GM18951 (cell line): Measurements from ENCODE around the gene TSHZ1.

Experiments used
- POLR2A ChIP-seq: IDR thresholded peaks from 4 replicates; pipeline ENCODE4 v1.6.1; 2011; ENCODE audit warnings: mild to moderate bottlenecking; ENCODE audit not compliant: insufficient read length, insufficient read depth; ENCODE audit errors: extremely low read depth
- in situ Hi-C: fragments of 300-500 bp; cut with MboI; formaldehyde crosslinking; loops from one replicate; pipeline ENCODE4 v1.12.0; 2022; ENCODE audit warnings: low sequenced_read_pairs, mixed read lengths, inconsistent platforms; ENCODE audit not compliant: unreplicated experiment

The TSHZ1 gene, protein sequence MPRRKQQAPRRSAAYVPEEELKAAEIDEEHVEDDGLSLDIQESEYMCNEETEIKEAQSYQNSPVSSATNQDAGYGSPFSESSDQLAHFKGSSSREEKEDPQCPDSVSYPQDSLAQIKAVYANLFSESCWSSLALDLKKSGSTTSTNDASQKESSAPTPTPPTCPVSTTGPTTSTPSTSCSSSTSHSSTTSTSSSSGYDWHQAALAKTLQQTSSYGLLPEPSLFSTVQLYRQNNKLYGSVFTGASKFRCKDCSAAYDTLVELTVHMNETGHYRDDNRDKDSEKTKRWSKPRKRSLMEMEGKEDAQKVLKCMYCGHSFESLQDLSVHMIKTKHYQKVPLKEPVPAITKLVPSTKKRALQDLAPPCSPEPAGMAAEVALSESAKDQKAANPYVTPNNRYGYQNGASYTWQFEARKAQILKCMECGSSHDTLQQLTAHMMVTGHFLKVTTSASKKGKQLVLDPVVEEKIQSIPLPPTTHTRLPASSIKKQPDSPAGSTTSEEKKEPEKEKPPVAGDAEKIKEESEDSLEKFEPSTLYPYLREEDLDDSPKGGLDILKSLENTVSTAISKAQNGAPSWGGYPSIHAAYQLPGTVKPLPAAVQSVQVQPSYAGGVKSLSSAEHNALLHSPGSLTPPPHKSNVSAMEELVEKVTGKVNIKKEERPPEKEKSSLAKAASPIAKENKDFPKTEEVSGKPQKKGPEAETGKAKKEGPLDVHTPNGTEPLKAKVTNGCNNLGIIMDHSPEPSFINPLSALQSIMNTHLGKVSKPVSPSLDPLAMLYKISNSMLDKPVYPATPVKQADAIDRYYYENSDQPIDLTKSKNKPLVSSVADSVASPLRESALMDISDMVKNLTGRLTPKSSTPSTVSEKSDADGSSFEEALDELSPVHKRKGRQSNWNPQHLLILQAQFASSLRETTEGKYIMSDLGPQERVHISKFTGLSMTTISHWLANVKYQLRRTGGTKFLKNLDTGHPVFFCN (N-terminal part only)

GRCh38 chr18:75210274-75211001, at the start of gene TSHZ1:
Gene TSHZ1, plus strand, starts transcription at chr18:75210797. Its CDS starts 1,080 bp downstream, at chr18:75211877.
- in situ Hi-C loops, result no loop called here
- peak; percentile 64 for TF ChIP-seq POLR2A

DNA sequence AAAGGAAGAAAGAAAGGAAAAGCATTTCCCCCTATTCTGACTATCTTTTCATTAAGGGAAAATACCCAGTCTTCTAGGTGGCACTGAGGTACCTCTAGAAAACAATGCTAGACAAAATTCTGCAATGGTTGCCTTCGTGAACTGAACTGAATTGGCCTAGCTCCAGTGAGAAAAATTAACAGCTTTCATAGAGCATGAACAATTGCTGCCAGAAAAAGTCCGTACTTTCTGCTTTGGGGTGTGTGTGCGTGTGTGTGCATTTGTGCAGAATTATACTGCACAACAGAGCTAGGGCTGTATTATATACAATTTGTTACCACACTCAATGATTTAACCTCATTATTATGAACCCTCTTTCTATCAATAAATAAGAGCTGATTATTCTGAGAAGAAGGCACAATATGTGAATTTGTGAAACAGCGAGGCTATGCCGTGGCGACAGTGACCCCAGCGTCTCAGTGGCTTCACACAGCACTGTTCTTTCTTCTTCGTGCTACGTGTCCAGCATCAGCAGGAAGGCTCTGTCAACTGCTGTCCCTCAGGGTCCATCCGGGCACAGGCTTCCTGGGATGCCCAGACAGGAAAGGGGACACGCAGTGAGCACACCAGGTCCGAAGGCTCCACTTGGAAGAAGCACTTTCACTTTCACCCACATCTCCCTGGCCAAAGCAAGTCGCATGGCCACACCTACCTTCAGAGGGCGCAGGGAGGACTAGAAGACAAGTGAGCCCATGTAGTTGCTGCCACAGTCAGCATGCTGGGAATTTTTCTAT, 49.2 kb upstream of the TSHZ1 start:
- in situ Hi-C loops, result loop anchor here (25.0 kb wide), 1 partner anchor 301 kb away; no protein-coding TSS in a partner anchor
- TF ChIP-seq POLR2A, result no peak

- TF ChIP-seq POLR2A, result no peak
- in situ Hi-C loops, result loop anchor here (25.0 kb wide), 1 partner anchor 300 kb away; no protein-coding TSS in a partner anchor
Measured at GRCh38 chr18:75162467-75162866, 48.1 kb upstream of the TSHZ1 start.

GRCh38 chr18:75162978-75163377, 47.6 kb upstream of the TSHZ1 start:
- TF ChIP-seq POLR2A, result no peak
- in situ Hi-C loops, result loop anchor here (25.0 kb wide), 1 partner anchor 299 kb away; no protein-coding TSS in a partner anchor

GRCh38 chr18:75163736-75164135, 46.9 kb upstream of the TSHZ1 start:
- in situ Hi-C loops, result loop anchor here (25.0 kb wide), 1 partner anchor 299 kb away; no protein-coding TSS in a partner anchor
- no peak for TF ChIP-seq POLR2A

- in situ Hi-C loops, result loop anchor here (25.0 kb wide), 1 partner anchor 298 kb away; no protein-coding TSS in a partner anchor
- no peak for TF ChIP-seq POLR2A
Measured at GRCh38 chr18:75164479-75164878, 46.1 kb upstream of the TSHZ1 start.

GRCh38 chr18:75165926-75166325, 44.7 kb upstream of the TSHZ1 start:
- in situ Hi-C loops, result loop anchor here (25.0 kb wide), 1 partner anchor 296 kb away; no protein-coding TSS in a partner anchor
- TF ChIP-seq POLR2A, result no peak

- TF ChIP-seq POLR2A, result no peak
- in situ Hi-C loops, result loop anchor here (25.0 kb wide), 1 partner anchor 295 kb away; no protein-coding TSS in a partner anchor
Measured at GRCh38 chr18:75167137-75167536, 43.5 kb upstream of the TSHZ1 start.

DNA sequence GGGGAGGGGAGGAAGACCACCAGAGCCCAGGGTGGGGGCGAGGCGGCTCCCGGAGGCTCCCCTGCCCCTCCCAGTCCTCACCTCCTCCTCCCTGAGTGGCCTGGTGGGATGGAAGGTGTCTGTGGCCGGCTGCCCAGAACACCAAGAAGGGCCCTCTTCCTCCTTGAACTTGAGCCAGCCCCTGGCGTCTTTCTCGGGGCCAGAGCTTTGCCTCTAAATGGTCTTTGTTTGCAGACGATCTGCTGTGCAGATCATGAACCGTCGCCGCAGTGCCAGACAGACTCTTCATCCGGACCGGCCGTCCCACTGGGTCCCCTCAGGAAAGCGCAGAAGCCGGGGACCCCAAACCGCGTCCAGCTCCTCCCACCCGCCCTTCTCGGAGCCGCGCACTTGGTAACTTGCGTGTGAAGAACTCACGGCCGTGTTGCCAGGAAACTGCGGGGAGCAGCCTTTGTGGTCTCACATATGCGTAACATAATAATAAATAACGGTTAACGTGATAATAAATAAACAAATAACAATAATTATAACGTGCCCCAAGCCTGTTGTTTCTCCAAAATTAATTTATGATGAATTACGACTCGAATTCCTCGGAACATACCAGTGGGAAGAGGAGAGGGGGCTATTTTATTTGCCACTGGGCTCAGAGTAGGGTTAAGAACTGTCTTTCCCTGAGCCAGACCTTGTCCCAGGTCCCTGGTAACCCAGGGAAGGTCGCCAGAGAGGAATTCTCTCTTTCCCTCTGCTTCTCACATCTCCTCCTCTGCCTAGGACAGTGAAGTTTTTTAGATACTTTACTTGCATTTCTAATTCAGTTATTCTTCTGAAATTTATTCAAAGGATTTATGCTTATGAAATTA, 42.6 kb upstream of the TSHZ1 start:
- in situ Hi-C loops, result loop anchor here (25.0 kb wide), 1 partner anchor 294 kb away; no protein-coding TSS in a partner anchor
- no peak for TF ChIP-seq POLR2A

DNA sequence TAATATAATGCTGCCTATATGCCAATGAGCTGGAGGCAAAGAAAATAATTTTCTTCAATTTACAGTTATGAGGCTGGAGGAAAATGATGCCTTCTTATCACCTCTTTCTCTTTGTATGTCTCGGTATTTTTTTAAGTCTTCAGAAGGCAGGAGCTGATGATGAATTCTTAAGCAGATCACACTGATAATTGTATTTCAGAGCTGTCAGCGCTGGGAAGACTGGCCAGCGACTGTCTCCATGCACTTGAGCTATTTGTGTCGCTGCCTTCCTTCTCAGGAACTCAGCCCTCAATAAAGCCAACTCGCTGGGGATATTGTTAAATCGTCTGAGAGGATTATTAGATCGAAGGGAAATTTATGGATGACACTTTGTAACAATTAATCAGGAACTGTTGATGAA, 42.0 kb upstream of the TSHZ1 start:
- no peak for TF ChIP-seq POLR2A
- in situ Hi-C loops, result loop anchor here (25.0 kb wide), 1 partner anchor 294 kb away; no protein-coding TSS in a partner anchor

DNA sequence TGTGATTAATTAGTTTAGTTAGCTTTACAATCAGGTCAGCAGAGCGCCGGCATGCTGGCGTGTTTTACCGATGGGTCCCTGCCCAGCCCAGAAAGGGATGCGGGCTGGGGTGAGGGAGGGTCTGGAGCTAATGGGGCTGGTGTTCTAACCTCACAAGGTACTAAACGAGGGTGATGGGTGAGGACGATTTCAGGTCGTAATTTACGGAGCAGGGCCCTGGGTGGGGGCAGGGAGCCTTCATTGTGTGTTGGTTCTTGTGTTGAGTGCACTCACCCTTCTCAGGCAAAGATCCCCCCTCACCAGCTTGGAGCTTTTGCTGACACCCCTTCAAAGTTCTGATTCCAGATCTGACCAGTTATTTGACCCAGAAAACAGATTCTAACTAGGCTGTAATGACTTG, 41.2 kb upstream of the TSHZ1 start:
- no peak for TF ChIP-seq POLR2A
- in situ Hi-C loops, result loop anchor here (25.0 kb wide), 1 partner anchor 293 kb away; no protein-coding TSS in a partner anchor
